ENCODE data around the gene SUPT6H.

DNA sequence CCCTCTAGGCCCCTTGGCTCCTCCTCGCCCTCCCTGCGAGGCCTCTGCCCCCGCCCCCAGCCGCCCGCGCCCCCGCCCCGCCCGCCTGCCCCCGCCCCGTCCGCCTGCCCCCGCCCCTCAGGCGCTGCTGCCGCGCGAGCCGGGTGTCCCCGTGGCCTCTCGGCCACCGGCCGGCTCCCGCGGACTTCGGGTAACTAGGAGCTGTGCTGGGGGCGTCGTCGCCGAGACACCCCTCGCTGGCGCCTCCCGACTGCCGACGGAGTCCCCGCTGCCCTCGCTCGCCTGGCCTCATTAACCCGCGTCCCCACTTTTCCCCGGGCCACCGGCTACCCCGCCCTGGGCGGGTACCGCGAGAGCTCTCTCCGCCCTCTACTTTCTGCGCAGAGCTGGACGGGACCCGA is 64.2 kb downstream of the SUPT6H start, which contains the start of gene TLCD1:
- TF ChIP-seq, protein P1, sequence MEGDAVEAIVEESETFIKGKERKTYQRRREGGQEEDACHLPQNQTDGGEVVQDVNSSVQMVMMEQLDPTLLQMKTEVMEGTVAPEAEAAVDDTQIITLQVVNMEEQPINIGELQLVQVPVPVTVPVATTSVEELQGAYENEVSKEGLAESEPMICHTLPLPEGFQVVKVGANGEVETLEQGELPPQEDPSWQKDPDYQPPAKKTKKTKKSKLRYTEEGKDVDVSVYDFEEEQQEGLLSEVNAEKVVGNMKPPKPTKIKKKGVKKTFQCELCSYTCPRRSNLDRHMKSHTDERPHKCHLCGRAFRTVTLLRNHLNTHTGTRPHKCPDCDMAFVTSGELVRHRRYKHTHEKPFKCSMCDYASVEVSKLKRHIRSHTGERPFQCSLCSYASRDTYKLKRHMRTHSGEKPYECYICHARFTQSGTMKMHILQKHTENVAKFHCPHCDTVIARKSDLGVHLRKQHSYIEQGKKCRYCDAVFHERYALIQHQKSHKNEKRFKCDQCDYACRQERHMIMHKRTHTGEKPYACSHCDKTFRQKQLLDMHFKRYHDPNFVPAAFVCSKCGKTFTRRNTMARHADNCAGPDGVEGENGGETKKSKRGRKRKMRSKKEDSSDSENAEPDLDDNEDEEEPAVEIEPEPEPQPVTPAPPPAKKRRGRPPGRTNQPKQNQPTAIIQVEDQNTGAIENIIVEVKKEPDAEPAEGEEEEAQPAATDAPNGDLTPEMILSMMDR (conservative IDR thresholded peaks at IDR 0.05) = no peak
- TF ChIP-seq EZH2 (IDR thresholded peaks at IDR 0.05; ENCODE audit: low read depth) = no peak
